Embryonic facial prominence (tissue), 1 donor: ENCODE measurements around the gene MDFI.
A peak's percentile ranks its signal among the peaks of the same experiment; 100 is the strongest.

Experiments
- DNase-seq: peaks from one replicate; pipeline ENCODE4 v3.0.0-alpha.2; 2016; ENCODE audit errors: extremely low spot score

The MDFI gene

DNA sequence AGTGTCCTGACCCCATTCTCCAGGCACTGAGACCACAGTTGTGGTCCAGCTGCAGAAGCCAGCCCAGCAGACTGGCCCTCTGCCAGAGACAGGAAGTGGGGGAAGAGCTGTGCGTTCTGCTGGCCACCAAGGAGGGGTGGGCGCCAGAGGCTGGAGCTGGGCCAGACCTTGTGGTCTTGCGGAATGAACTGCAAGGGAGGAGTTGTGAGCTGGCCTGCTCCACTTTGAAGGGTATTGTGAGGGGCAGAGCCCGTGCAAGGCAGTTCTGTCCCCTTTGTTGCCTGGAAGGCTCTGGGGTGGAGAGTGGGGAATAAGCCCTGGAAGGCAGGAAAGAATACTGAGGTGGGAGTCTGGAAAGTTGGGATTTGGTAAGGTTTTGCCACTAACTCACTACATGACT lies 3.6 kb upstream of the MDFI start:
- DNase-seq = no peak

- DNase-seq = no peak
Observed at GRCh38 chr6:41635365-41635764, 2.9 kb upstream of the MDFI start.

- DNase-seq = no peak
Observed at GRCh38 chr6:41636833-41637193, 1.5 kb upstream of the MDFI start.

- no peak for DNase-seq
Observed at GRCh38 chr6:41637194-41638001, 870 bp upstream of the MDFI start.

GRCh38 chr6:41638935-41639808 lies 904 bp downstream of the MDFI start:
- peak; percentile 59 for DNase-seq

DNA sequence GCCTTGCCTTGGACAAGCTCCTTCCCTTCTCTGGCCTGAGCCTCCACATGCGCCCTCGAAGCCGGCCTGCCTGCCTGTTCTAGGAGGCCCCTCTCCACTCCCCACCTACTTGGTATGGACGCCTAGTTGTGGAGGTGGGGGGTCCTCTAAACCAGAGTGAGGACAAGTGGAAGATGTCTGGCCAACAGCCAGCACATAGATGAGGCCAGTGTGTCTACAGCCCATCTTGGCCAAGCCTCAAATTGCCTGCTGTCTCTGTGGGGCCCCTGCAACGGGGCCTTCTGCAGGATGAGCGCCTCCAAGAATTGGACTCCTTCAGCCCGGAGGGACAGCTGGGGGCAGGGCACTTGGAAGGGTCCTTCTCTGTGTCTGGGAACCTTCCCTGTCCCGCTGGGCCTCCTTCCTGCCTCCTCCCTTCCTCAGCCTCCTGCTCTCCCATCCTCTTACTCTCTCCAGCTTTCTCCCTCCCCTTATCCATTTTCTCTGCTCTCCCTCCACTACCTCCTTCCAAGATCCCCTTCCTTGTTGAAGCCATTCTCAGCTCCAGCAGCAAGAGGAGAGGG lies 1.6 kb downstream of the MDFI start:
- DNase-seq = peak; percentile 59

- DNase-seq = no peak
Observed at GRCh38 chr6:41640426-41640825, 2.2 kb downstream of the MDFI start.

DNA sequence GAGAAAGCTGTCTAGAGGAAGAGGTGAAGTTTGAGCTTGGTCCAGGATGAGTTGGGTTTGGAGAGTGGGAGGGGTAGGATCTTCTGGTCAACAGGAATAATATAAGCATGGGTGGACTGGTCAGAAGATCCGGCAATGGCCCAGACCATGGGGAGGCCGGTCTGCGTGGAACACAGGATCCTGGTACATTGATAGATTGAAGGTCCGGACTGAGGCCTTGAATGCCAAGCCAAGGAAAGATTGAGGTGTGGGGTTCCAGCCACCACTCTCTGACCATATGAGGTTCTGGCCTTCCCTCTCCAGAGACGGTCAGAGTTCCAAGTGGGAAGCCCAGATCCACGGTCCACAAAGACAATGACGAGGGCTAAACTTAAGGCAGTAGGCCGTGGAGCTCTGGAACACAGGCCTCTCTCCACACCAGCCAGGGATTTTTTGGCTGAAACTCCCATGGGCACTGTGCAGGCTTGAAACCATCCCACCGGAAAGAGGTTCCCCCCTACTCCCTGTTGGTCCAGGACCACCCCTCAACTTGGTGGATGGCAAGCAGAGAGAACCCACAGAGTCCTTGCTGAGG lies 3.2 kb downstream of the MDFI start:
- no peak for DNase-seq

DNA sequence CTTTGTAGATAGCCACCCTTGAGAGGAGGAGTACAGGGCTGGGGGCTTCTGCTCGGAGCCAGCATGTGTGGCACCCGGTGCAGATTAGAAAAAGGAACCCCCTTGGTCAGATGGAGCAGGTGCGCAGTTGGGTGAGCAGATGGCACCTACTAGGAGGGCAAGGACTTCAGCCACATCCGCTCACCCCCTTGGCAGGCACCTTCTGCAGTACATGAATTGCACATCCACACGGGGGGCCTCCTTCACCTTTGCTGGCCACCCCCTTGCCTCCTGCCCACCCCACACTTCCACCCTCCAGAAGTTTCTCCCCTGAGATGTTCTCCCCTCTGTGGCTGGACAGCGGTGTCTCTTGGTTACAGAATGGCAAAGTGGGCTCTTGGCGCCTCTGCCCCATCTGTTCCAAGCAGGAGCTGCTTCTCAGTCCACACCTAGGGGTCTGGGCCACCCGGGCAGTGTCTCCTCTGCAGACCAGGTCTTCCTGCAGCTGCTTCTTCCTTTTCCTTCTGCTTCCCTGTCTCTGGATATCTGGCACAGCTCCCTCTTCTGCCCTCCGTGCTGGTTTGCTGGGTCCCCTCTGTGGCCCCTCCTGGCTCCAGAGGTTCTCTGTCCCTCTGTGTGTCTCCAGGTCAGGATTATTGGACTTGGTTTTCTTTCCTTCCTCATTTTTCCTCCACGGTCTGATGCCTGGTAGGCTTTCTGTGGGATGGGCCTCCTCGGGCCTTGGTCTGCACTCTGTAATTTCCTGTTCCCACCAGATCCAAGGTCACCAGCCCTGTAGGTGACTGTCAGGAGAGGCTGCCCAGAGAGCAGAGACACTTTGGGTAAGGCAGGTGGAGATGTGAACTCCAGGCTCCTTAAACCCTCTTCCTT lies 4.1 kb downstream of the MDFI start:
- DNase-seq = no peak

GRCh38 chr6:41642960-41643898 lies 5.0 kb downstream of the MDFI start:
- DNase-seq = no peak

DNA sequence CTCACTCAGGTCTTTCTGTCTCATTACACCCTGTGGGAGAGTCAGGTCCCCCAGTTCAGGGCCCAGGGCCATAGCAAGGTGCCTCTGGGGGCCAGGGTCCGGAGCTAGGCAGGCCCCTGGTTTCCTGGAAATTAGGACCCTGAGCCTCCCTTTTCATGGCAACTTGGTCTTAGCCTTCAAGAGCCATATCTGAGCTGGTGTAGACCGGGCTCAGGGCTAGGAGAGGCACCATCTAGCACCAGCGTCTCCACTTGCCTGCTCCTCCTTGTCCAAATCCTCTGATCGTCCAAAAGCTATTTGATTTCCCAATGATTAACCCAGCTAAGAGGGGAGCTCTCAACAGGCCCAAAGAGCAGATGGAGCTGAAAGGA lies 5.6 kb downstream of the MDFI start:
- DNase-seq = no peak

GRCh38 chr6:41644297-41644879 lies 6.1 kb downstream of the MDFI start:
- no peak for DNase-seq

GRCh38 chr6:41645007-41645618 lies 6.8 kb downstream of the MDFI start:
- DNase-seq = no peak

DNA sequence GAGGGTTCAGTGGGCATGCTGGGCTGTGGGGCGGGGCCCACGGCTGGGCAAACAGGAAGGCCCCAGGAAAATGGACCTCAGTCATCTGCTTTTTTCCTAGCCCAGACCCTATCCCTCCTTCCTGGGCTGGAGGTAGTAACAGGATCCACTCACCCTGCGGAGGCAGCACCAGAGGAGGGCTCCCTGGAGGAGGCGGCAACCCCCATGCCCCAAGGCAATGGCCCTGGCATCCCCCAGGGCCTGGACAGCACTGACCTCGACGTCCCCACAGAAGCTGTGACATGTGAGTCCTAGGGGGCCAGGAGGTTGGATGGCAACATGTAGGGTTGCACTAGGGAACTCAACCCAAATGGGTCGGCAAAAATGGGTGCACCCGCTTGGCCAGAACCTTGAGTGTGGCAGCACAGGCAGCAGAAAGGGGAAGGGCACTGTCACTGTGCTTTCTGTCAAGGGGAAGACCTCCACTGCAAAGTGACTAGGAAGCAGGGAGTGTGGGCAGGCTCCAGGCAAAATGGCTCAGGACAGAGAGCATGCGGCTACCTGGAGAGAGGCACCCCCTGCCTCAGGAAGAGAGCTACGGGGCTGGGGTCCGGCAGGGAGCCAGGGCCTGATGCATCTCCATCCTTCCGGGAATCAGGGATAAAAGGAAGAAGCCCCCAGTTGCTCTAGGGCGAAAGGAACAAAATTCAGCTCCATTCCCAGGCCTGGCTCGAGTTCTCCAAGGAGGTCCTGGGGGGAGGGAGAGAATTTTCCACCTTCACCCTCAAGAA lies 7.9 kb downstream of the MDFI start:
- no peak for DNase-seq

DNA sequence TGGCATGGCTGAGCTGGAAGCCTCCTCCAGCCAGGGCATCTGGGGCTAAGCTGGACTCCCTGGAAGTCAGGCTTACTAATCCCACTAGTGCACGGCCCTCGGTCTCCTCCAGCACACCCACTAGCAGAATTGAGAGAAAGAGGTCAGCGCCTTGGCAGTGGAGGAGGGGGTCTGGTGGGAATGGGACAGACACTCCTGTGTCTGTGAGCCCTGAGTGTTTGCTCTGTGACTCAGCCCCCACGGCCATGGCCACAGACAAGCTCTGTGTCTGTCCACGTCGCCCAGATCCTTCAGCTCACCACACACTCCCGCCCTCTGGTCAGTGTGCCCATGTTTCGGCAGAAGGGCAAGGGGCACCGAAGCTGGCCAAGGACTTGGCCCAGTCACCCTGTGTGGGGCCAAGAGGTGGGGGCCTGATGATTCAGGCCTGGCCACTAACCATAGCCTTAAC lies 8.8 kb downstream of the MDFI start:
- no peak for DNase-seq

GRCh38 chr6:41648070-41648585 lies 9.9 kb downstream of the MDFI start:
- DNase-seq = no peak

- no peak for DNase-seq
Observed at GRCh38 chr6:41648921-41649320, 10.7 kb downstream of the MDFI start.

- no peak for DNase-seq
Observed at GRCh38 chr6:41649596-41649995, 11.3 kb downstream of the MDFI start.
